B cell (primary cell): ENCODE results near the gene MST1R. TPM values are rescaled to one million over a fixed set of nuclear protein-coding genes. Genes with fewer than 3 reads are reported as not detected.
A peak's percentile ranks its signal among the peaks of the same experiment; 100 is the strongest.

Experiments used
- ATAC-seq: fragments of 200-7000 bp; cut with Tn5 transposase; one replicate; pipeline ENCODE4 v1.10.0; 2021; ENCODE audit warnings: low read depth, mild to moderate bottlenecking, moderate number of reproducible peaks, moderate library complexity
- CTCF ChIA-PET: fragments of 350-600 bp; sonication (Branson Sonifier 250); formaldehyde crosslinking; loops from one replicate; lab custom pipeline; 2021; ENCODE audit warnings: antibody characterized with exemption, inconsistent platforms; lab: Charles Lee
- POLR2A ChIA-PET: fragments of 350-600 bp; sonication (Branson Sonifier 250); formaldehyde crosslinking; loops from one replicate; lab custom pipeline; 2021; ENCODE audit warnings: antibody characterized with exemption; lab: Charles Lee
- DNase-seq: peaks from one replicate; pipeline ENCODE4 v3.0.0; 2013
- H2AFZ ChIP-seq: 2 replicates; pipeline ENCODE4 v1.6.1; 2012; ENCODE audit warnings: mild to moderate bottlenecking, low read depth, low read length; ENCODE audit not compliant: insufficient read depth, poor library complexity, severe bottlenecking
- H3K27ac ChIP-seq, 2 donors: 1 replicate in 1 of 2; 2 replicates in 1 of 2; pipeline ENCODE4 v1.5.1; 2012 to 2013; ENCODE audit warnings: low read length in 2 of 2, mild to moderate bottlenecking in 2 of 2, moderate library complexity in 1 of 2
- H3K27me3 ChIP-seq, 4 experiments: fragments of 200-600 bp in 1 of 4; sonication (generic) in 1 of 4; replicated peaks in 1 of 4; 1 replicate in 2 of 4; 2 replicates in 2 of 4; pipeline versions ENCODE4 v1.6.1 to v1.7.0; 2013 to 2016; ENCODE audit warnings: low read length in 3 of 4, mild to moderate bottlenecking in 2 of 4, mixed read lengths in 1 of 4, moderate library complexity in 1 of 4; ENCODE audit not compliant: insufficient read depth in 4 of 4, control insufficient read depth in 3 of 4; ENCODE audit errors: control extremely low read depth in 1 of 4
- H3K36me3 ChIP-seq, 2 experiments: replicated peaks in 1 of 2; 1 replicate in 1 of 2; 2 replicates in 1 of 2; pipeline versions ENCODE4 v1.6.1 to v1.7.1; 2013; ENCODE audit warnings: low read length in 1 of 2; ENCODE audit not compliant: insufficient read depth in 2 of 2, control insufficient read depth in 1 of 2; ENCODE audit errors: control extremely low read depth in 1 of 2, extremely low read depth in 1 of 2
- H3K4me1 ChIP-seq, 2 donors: fragments of 200-600 bp in 1 of 2; sonication (generic) in 1 of 2; 1 replicate in 1 of 2; 2 replicates in 1 of 2; pipeline versions ENCODE4 v1.5.1 to v1.6.1; 2013 to 2017; ENCODE audit warnings: low read length in 2 of 2; ENCODE audit not compliant: control insufficient read depth in 2 of 2, insufficient read depth in 2 of 2
- H3K4me2 ChIP-seq: replicated peaks from 2 replicates; pipeline ENCODE3; 2012; ENCODE audit warnings: mild to moderate bottlenecking, low read depth, low read length; ENCODE audit not compliant: poor library complexity, severe bottlenecking
- H3K4me3 ChIP-seq, 5 experiments: fragments of 200-600 bp in 1 of 5; sonication (generic) in 1 of 5; 1 replicate in 3 of 5; 2 replicates in 2 of 5; pipeline versions ENCODE4 v1.5.1 to v1.7.0; 2011 to 2016; ENCODE audit warnings: low read length in 4 of 5, mild to moderate bottlenecking in 4 of 5, low read depth in 2 of 5, control low read depth in 1 of 5, moderate library complexity in 1 of 5; ENCODE audit not compliant: insufficient read depth in 1 of 5; ENCODE audit errors: control extremely low read depth in 1 of 5, extremely low read depth in 1 of 5
- H3K79me2 ChIP-seq: fragments of 200-600 bp; sonication (generic); one replicate; pipeline ENCODE4 v1.6.0; 2016; ENCODE audit warnings: low read length; ENCODE audit not compliant: control insufficient read depth, insufficient read depth
- H3K9ac ChIP-seq: fragments of 200-600 bp; sonication (generic); 2 replicates; pipeline ENCODE4 v1.6.1; 2017; ENCODE audit warnings: mild to moderate bottlenecking, low read length, moderate library complexity
- H3K9me3 ChIP-seq, 3 donors: one replicate each; pipeline versions ENCODE4 v1.6.1 to v1.7.1; 2013; ENCODE audit warnings: low read length in 2 of 3; ENCODE audit not compliant: control insufficient read depth in 2 of 3, insufficient read depth in 1 of 3; ENCODE audit errors: control extremely low read depth in 1 of 3
- H4K20me1 ChIP-seq: 2 replicates; pipeline ENCODE4 v1.6.0; 2012; ENCODE audit warnings: mild to moderate bottlenecking, low read length; ENCODE audit not compliant: insufficient read depth, control insufficient read depth, poor library complexity, severe bottlenecking
- H3K27ac Mint-ChIP-seq: one replicate; pipeline ENCODE4 v1.8.0; 2021; ENCODE audit warnings: mixed read lengths
- H3K27me3 Mint-ChIP-seq: one replicate; pipeline ENCODE4 v1.8.0; 2021; ENCODE audit warnings: mixed read lengths
- H3K4me1 Mint-ChIP-seq: one replicate; pipeline ENCODE4 v1.8.0; 2021; ENCODE audit warnings: mixed read lengths
- H3K4me3 Mint-ChIP-seq: one replicate; pipeline ENCODE4 v1.8.0; 2021; ENCODE audit warnings: mixed read lengths
- H3K9me3 Mint-ChIP-seq: one replicate; pipeline ENCODE4 v1.8.0; 2022; ENCODE audit warnings: mixed read lengths; ENCODE audit not compliant: insufficient read depth
- CTCF ChIP-seq: fragments of 200-600 bp; IDR thresholded peaks from one replicate; pipeline ENCODE4 v1.8.0; 2022; ENCODE audit warnings: antibody characterized with exemption, mild to moderate bottlenecking
- EZH2 ChIP-seq: IDR thresholded peaks from 2 replicates; pipeline ENCODE4 v1.6.1; 2012; ENCODE audit warnings: borderline replicate concordance, low read depth, mild to moderate bottlenecking, moderate library complexity, low read length; ENCODE audit not compliant: insufficient read depth, poor library complexity, severe bottlenecking
- WGBS: methylation state at CpG from one replicate; pipeline ENCODE4 v1.1.5; 2013; ENCODE audit warnings: missing lambda C conversion rate; ENCODE audit not compliant: insufficient coverage; 5-methylcytosine and 5-hydroxymethylcytosine counted together
- intact Hi-C: fragments of 100-400 bp; cut with micrococcal nuclease; formaldehyde crosslinking; loops from one replicate; pipeline ENCODE4 v1.10.0; 2022
- polyA plus RNA-seq: library from polyadenylated mRNA; depleted of rRNA; stranded (reverse); fragments of >200 nt; gene quantifications from 2 replicates; pipeline ENCODE4 v1.2.3, GENCODE V29; 2012
- total RNA-seq, 2 donors: library from RNA; stranded (reverse); fragments of 120-200 nt in 1 of 2; gene quantifications; 1 replicate in 1 of 2; 2 replicates in 1 of 2; pipeline versions ENCODE4 v1.2.3 to v1.2.4, GENCODE V29; 2013 to 2022

Gene MST1R
- total and polyA plus RNA-seq, 2 donors (not counting 1 experiment from before 2014, with no cell fraction given) = 1.7 to 2.4 TPM

GRCh38 chr3:49841806-49842205 lies 61.9 kb downstream of the MST1R start:
- ChIA-PET POLR2A (interaction anchor here (4.8 kb wide), 1 partner anchor 37 kb away, joined by 99 read pairs; the partner anchor contains the start of gene INKA1), CTCF (interaction anchor here (0.8 to 17.8 kb wide), 9 partner anchors 10 to 384 kb away, joined by 3 to 547 read pairs (median 5); partner anchors contain the start of genes CDHR4 and INKA1)
- Mint-ChIP-seq H3K27ac (no peak overlapping the region), H3K4me3 (no peak overlapping the region), H3K9me3 (no peaks in the 10 kb centered on the region), H3K27me3 (no peaks in the 10 kb centered on the region), H3K4me1 (peaks cover 4% of the 10 kb centered on the region)
- DNase-seq (no peak), ATAC-seq (no peak)
- TF ChIP-seq EZH2 (no peak), CTCF (no peak)
- Histone ChIP-seq H3K4me2 (no peak overlapping the region), H4K20me1 (no peaks in the 10 kb centered on the region), H3K79me2 (no peaks in the 10 kb centered on the region), H3K27me3 (no peaks in the 10 kb centered on the region), H3K9me3 (no peaks in the 10 kb centered on the region), H3K4me3 (no peak overlapping the region), H3K27ac (no peak overlapping the region), H2AFZ (no peak overlapping the region), H3K36me3 (peaks cover 0 to 8% of the 10 kb centered on the region in 2 experiments), H3K9ac (no peak overlapping the region), H3K4me1 (peaks cover 0 to 5% of the 10 kb centered on the region in 2 donors)
- 98% methylated on average over 7 of the region's 7 CpGs for WGBS
- intact Hi-C loops = no loop called here

GRCh38 chr3:49841126-49841696 lies 62.5 kb downstream of the MST1R start:
- H3K4me3 ChIP-seq = no peak overlapping the region
- Mint-ChIP-seq H3K27ac (no peak overlapping the region), H3K4me1 (peaks cover 4% of the 10 kb centered on the region), H3K4me3 (no peak overlapping the region), H3K9me3 (no peaks in the 10 kb centered on the region), H3K27me3 (no peaks in the 10 kb centered on the region)
- H3K9ac ChIP-seq = no peak overlapping the region
- peak; percentile 35 for DNase-seq
- CTCF ChIA-PET = interaction anchor here (0.8 to 17.8 kb wide), 8 partner anchors 12 to 384 kb away, joined by 3 to 547 read pairs (median 6); partner anchors contain the start of genes CDHR4, INKA1 and MON1A
- no peaks in the 10 kb centered on the region for H3K27me3 ChIP-seq
- no peaks in the 10 kb centered on the region for H4K20me1 ChIP-seq
- intact Hi-C loops = no loop called here
- TF ChIP-seq CTCF (no peak), EZH2 (no peak)
- no peaks in the 10 kb centered on the region for H3K9me3 ChIP-seq
- H3K4me2 ChIP-seq = no peak overlapping the region
- H2AFZ ChIP-seq = peak overlapping the region; percentile 32
- H3K4me1 ChIP-seq = peaks cover 0 to 5% of the 10 kb centered on the region in 2 donors
- H3K27ac ChIP-seq = no peak overlapping the region
- peaks cover 0 to 8% of the 10 kb centered on the region in 2 experiments for H3K36me3 ChIP-seq
- no peaks in the 10 kb centered on the region for H3K79me2 ChIP-seq
- ATAC-seq = peak; percentile 34
- POLR2A ChIA-PET = interaction anchor here (4.8 kb wide), 1 partner anchor 37 kb away, joined by 99 read pairs; the partner anchor contains the start of gene INKA1
